HepG2 (cell line): Measurements from ENCODE around the gene API5. TPM values are rescaled to one million over a fixed set of nuclear protein-coding genes. Genes with fewer than 3 reads are reported as not detected.

Experiments used
- ATAC-seq: fragments of 200-7000 bp; cut with Tn5 transposase; 3 replicates; pipeline ENCODE4 v1.9.1; 2020; ENCODE audit warnings: mild to moderate bottlenecking, moderate library complexity
- BruUV-seq: library from RNA; stranded (reverse); fragments of 400-500 nt; replicated peaks from 2 replicates; lab custom pipeline; 2021; lab: Mats Ljungman, UMichigan
- CTCF ChIA-PET: fragments of 300-600 bp; formaldehyde crosslinking; extraction: SDS; loops from one replicate; lab custom pipeline; 2021; ENCODE audit warnings: low total read pairs, inconsistent platforms, low intra/inter-chr PET ratio; lab: Yijun Ruan, JAX
- POLR2A ChIA-PET: fragments of 350-600 bp; sonication (Branson Sonifier 250); formaldehyde crosslinking; loops from one replicate; lab custom pipeline; 2020; ENCODE audit warnings: antibody characterized with exemption, inconsistent platforms; lab: Yijun Ruan, JAX
- DNase-seq: peaks from one replicate; pipeline ENCODE4 v3.0.0-alpha.2; 2015; ENCODE audit warnings: low spot score
- FAIRE-seq: peaks from 3 replicates; lab custom pipeline; 2011; peaks lifted over from hg19 to GRCh38; lab: Jason Lieb, UNC
- H2AFZ ChIP-seq: one replicate; pipeline ENCODE4 v1.6.1; 2011; ENCODE audit warnings: low read length, inconsistent platforms
- H3K27ac ChIP-seq: fragments of 300-600 bp; 3 replicates; pipeline ENCODE4 v1.8.0; 2011; ENCODE audit warnings: mixed run types, mild to moderate bottlenecking, mixed read lengths, low read length, inconsistent platforms; ENCODE audit not compliant: insufficient read depth; ENCODE audit errors: extremely low read length
- H3K27me3 ChIP-seq, 2 experiments: fragments of 200-600 bp in 1 of 2; 2 replicates in 1 of 2; 3 replicates in 1 of 2; pipeline versions ENCODE4 v1.6.0 to v1.8.0; 2011; ENCODE audit warnings: low read length in 2 of 2, mild to moderate bottlenecking in 2 of 2, moderate library complexity in 2 of 2, inconsistent platforms in 1 of 2; ENCODE audit not compliant: insufficient read depth in 2 of 2, control insufficient read depth in 1 of 2
- H3K36me3 ChIP-seq, 2 experiments: fragments of 200-600 bp in 1 of 2; replicated peaks in 1 of 2; 2 replicates in 1 of 2; 3 replicates in 1 of 2; pipeline versions ENCODE4 v1.5.1 to v1.8.0; 2011; ENCODE audit warnings: low read length in 2 of 2, inconsistent platforms in 1 of 2; ENCODE audit not compliant: insufficient read depth in 2 of 2, control insufficient read depth in 1 of 2
- H3K4me1 ChIP-seq: 2 replicates; pipeline ENCODE4 v1.5.1; 2012; ENCODE audit warnings: low read length, inconsistent platforms; ENCODE audit not compliant: insufficient read depth
- H3K4me2 ChIP-seq: 2 replicates; pipeline ENCODE4 v1.6.0; 2011; ENCODE audit warnings: low read depth, low read length, inconsistent platforms
- H3K4me3 ChIP-seq, 3 experiments: fragments of 200-600 bp in 1 of 3; sonication (generic), shearing (Covaris generic) in 1 of 3; replicated peaks in 1 of 3; 2 replicates each; pipeline ENCODE4 v1.5.1; 2011 to 2016; ENCODE audit warnings: low read length in 3 of 3, inconsistent platforms in 2 of 3, low read depth in 2 of 3, mild to moderate bottlenecking in 2 of 3, control low read depth in 1 of 3, mixed read lengths in 1 of 3; ENCODE audit not compliant: insufficient read depth in 1 of 3
- H3K79me2 ChIP-seq: one replicate; pipeline ENCODE4 v1.6.1; 2011; ENCODE audit warnings: low read length, inconsistent platforms; ENCODE audit not compliant: insufficient read depth
- H3K9ac ChIP-seq: 2 replicates; pipeline ENCODE4 v1.6.0; 2011; ENCODE audit warnings: mild to moderate bottlenecking, low read depth, low read length, inconsistent platforms; ENCODE audit not compliant: insufficient read depth
- H3K9me3 ChIP-seq: 2 replicates; pipeline ENCODE4 v1.5.1; 2012; ENCODE audit warnings: mild to moderate bottlenecking, low read length
- H4K20me1 ChIP-seq: 2 replicates; pipeline ENCODE4 v1.6.0; 2011; ENCODE audit warnings: inconsistent platforms, mild to moderate bottlenecking, low read length, moderate library complexity; ENCODE audit not compliant: insufficient read depth
- AGO2 ChIP-seq: fragments of 200-400 bp; formaldehyde crosslinking; optimal IDR thresholded peaks from 2 replicates; pipeline ENCODE3; 2017; ENCODE audit warnings: mild to moderate bottlenecking, low read depth, low read length, moderate library complexity
- ATF3 ChIP-seq: sonication (generic); formaldehyde crosslinking; IDR thresholded peaks from 2 replicates; pipeline ENCODE4 v1.4.0; 2020; ENCODE audit warnings: missing genetic modification reagents
- CEBPG ChIP-seq: IDR thresholded peaks from 2 replicates; pipeline ENCODE4 v1.6.1; 2016
- DDIT3 ChIP-seq: sonication (generic); formaldehyde crosslinking; IDR thresholded peaks from 2 replicates; pipeline ENCODE4 v1.4.0; 2020; ENCODE audit warnings: mild to moderate bottlenecking, missing genetic modification reagents
- KAT8 ChIP-seq: IDR thresholded peaks from 2 replicates; pipeline ENCODE4 v1.6.1; 2016; ENCODE audit warnings: missing genetic modification reagents, missing compliant biosample characterization
- KDM5A ChIP-seq: fragments of 200-600 bp; sonication (generic); IDR thresholded peaks from 2 replicates; pipeline ENCODE4 v1.7.0; 2018; ENCODE audit warnings: antibody characterized with exemption, mild to moderate bottlenecking, low read length, borderline replicate concordance
- MAF1 ChIP-seq: sonication (generic); formaldehyde crosslinking; IDR thresholded peaks from 2 replicates; pipeline ENCODE4 v1.5.0; 2020; ENCODE audit warnings: missing genetic modification reagents, borderline replicate concordance
- MAFG ChIP-seq: sonication (generic); formaldehyde crosslinking; IDR thresholded peaks from 2 replicates; pipeline ENCODE4 v1.5.1; 2020; ENCODE audit warnings: mild to moderate bottlenecking, missing genetic modification reagents
- PTBP1 ChIP-seq: fragments of 200-400 bp; formaldehyde crosslinking; IDR thresholded peaks from 2 replicates; pipeline ENCODE4 v1.6.1; 2018; ENCODE audit warnings: low read length, low read depth; ENCODE audit not compliant: poor library complexity, severe bottlenecking
- SP2 ChIP-seq: sonication (generic); formaldehyde crosslinking; IDR thresholded peaks from 2 replicates; pipeline ENCODE4 v1.5.1; 2020; ENCODE audit warnings: mild to moderate bottlenecking, missing genetic modification reagents
- SUZ12 ChIP-seq: fragments of 150-350 bp; IDR thresholded peaks from 2 replicates; pipeline ENCODE4 v1.6.1; 2014; ENCODE audit warnings: low read depth, low read length
- ZMYM2 ChIP-seq: sonication (generic); formaldehyde crosslinking; IDR thresholded peaks from 2 replicates; pipeline ENCODE4 v1.8.0; 2022; ENCODE audit warnings: mild to moderate bottlenecking, missing genetic modification reagents
- ZNF225 ChIP-seq: sonication (generic); formaldehyde crosslinking; IDR thresholded peaks from 2 replicates; pipeline ENCODE4 v1.4.0; 2020; ENCODE audit warnings: mild to moderate bottlenecking, missing genetic modification reagents
- ZNF333 ChIP-seq: sonication (generic); formaldehyde crosslinking; IDR thresholded peaks from 2 replicates; pipeline ENCODE4 v1.4.0; 2020; ENCODE audit warnings: mild to moderate bottlenecking, missing genetic modification reagents, borderline replicate concordance
- ZNF547 ChIP-seq: sonication (generic); formaldehyde crosslinking; IDR thresholded peaks from 2 replicates; pipeline ENCODE4 v1.5.1; 2020; ENCODE audit warnings: mild to moderate bottlenecking, missing genetic modification reagents
- ZNF550 ChIP-seq: sonication (generic); formaldehyde crosslinking; IDR thresholded peaks from 2 replicates; pipeline ENCODE4 v1.4.0; 2020; ENCODE audit warnings: mild to moderate bottlenecking, missing genetic modification reagents, borderline replicate concordance
- ZNF775 ChIP-seq: sonication (generic); formaldehyde crosslinking; IDR thresholded peaks from 2 replicates; pipeline ENCODE4 v1.4.0; 2020; ENCODE audit warnings: missing genetic modification reagents, mild to moderate bottlenecking, moderate library complexity, borderline replicate concordance
- ZNF800 ChIP-seq: sonication (generic); formaldehyde crosslinking; IDR thresholded peaks from 2 replicates; pipeline ENCODE4 v1.4.0; 2020; ENCODE audit warnings: missing genetic modification reagents
- WGBS: methylation state at CpG from one replicate; pipeline ENCODE4 v1.1.6; 2017; ENCODE audit warnings: low lambda C conversion rate; 5-methylcytosine and 5-hydroxymethylcytosine counted together
- in situ Hi-C: cut with HindIII; loops from 2 replicates; pipeline ENCODE4 v1.10.0; 2017; ENCODE audit warnings: low pct_unique_long_range_greater_than_20kb; ENCODE audit not compliant: extremely low pct_ligation_motif_present
- intact Hi-C: fragments of 100-400 bp; cut with micrococcal nuclease; formaldehyde crosslinking; loops from one replicate; pipeline ENCODE4 v1.10.0; 2022; ENCODE audit not compliant: unreplicated experiment
- polyA plus RNA-seq, 8 experiments: library from polyadenylated mRNA; depleted of rRNA in 3 of 8; stranded (reverse) in 7 of 8; unstranded in 1 of 8; fragments of >200 nt; fragmentation: Illumina TruSeq in 4 of 8; extraction: Trizol in 4 of 8; gene quantifications; 2 replicates each; pipeline versions ENCODE4 v1.2.1 to v1.2.3, GENCODE V29; 2011 to 2016; ENCODE audit warnings: low read depth in 4 of 8, missing spikeins in 1 of 8, mixed read lengths in 1 of 8; ENCODE audit not compliant: insufficient read depth in 1 of 8
- total RNA-seq, 5 experiments: library from RNA; depleted of rRNA; stranded (reverse); fragments of >200 nt; fragmentation: Illumina TruSeq; extraction: Trizol; gene quantifications; 2 replicates each; pipeline ENCODE4 v1.2.3, GENCODE V29; 2016; ENCODE audit warnings: low read depth in 1 of 5

API5 gene
- total and polyA plus RNA-seq, 2 of the 13 experiments (the other 11 are each of a cell fraction or from before 2014, with no cell fraction given): 21.6 to 59.0 TPM

GRCh38 chr11:43358801-43359421 is 47.1 kb downstream of the API5 start, which contains the start of gene TTC17 (continued):
- peak; percentile 35; the same call in 1 of the 2 replicates for TF ChIP-seq ATF3 (CRISPR knock-in tag)

- H3K36me3 ChIP-seq: no peaks in the 10 kb centered on the region
- H4K20me1 ChIP-seq: peaks cover 15% of the 10 kb centered on the region
- H3K4me3 ChIP-seq: peak overlapping the region; percentile 85 to 100 (median 97)
- H3K4me1 ChIP-seq: peaks cover 38% of the 10 kb centered on the region
- peak overlapping the region; percentile 89 for H3K4me2 ChIP-seq
- WGBS: 0% methylated on average over 12 of the region's 14 CpGs
- ATAC-seq (peak; percentile 74), DNase-seq (peak; percentile 16), FAIRE-seq (no peak)
- intact Hi-C loops: loop anchor here (1.0 kb wide), 1 partner anchor 44 kb away; no protein-coding TSS in a partner anchor
- H3K27me3 ChIP-seq: no peaks in the 10 kb centered on the region; a peak in 1 of 5 replicates
- no peaks in the 10 kb centered on the region for H3K9me3 ChIP-seq
- peaks cover 54% of the 10 kb centered on the region for H3K79me2 ChIP-seq
- CTCF ChIA-PET: no interaction called here
- no peak overlapping the region for H2AFZ ChIP-seq
- POLR2A ChIA-PET: interaction anchor here (1.0 to 2.5 kb wide), 6 partner anchors 10 to 321 kb away, joined by 3 to 36 read pairs (median 6); partner anchors contain the start of genes API5 and HSD17B12
- H3K27ac ChIP-seq: peak overlapping the region; percentile 82
- peak overlapping the region; percentile 98 for H3K9ac ChIP-seq
- no TSS peak for BruUV-seq
- in situ Hi-C loops: no loop called here
- TF ChIP-seq ZNF550 (CRISPR knock-in tag): no peak
- 0 out of 2 replicates have a peak, but pooled peaks have one; percentile 11 for TF ChIP-seq ZNF333 (CRISPR knock-in tag)
- no peak for TF ChIP-seq MAFG (CRISPR knock-in tag)
- no peak for TF ChIP-seq ZNF775
- no peak for TF ChIP-seq DDIT3
- TF ChIP-seq AGO2: no peak
- no peak for TF ChIP-seq CEBPG (CRISPR knock-in tag)
- TF ChIP-seq ZNF225 (CRISPR knock-in tag): no peak
- TF ChIP-seq ZNF800 (CRISPR knock-in tag): no peak
- no peak for TF ChIP-seq KAT8
- 0 out of 2 replicates have a peak, but pooled peaks have one; percentile 37 for TF ChIP-seq KDM5A
- TF ChIP-seq SUZ12: no peak
- no peak for TF ChIP-seq PTBP1
- no peak for TF ChIP-seq SP2 (CRISPR knock-in tag)
- no peak for TF ChIP-seq ZMYM2 (CRISPR knock-in tag)
- peak; percentile 31; the same call in 1 of the 2 replicates for TF ChIP-seq ZNF547 (CRISPR knock-in tag)
- no peak for TF ChIP-seq MAF1 (CRISPR knock-in tag)
These were observed 47.6 kb downstream of the API5 start for GRCh38 chr11:43359422-43359818.
